OCI-LY7 (cell line): Measurements from ENCODE around the gene GRM4. TPM values are rescaled to one million over a fixed set of nuclear protein-coding genes. Genes with fewer than 3 reads are reported as not detected.
A peak's percentile ranks its signal among the peaks of the same experiment; 100 is the strongest.
"Not testable (repeated sequence)": the region's sequence is repeated elsewhere in the genome, so short reads cannot be mapped to it uniquely, and the experiment has no call there.

Experiments used
- BruUV-seq: library from RNA; stranded (reverse); fragments of 400-500 nt; replicated peaks from 2 replicates; lab custom pipeline; 2021; lab: Mats Ljungman, UMichigan
- CTCF ChIA-PET: fragments of 300-600 bp; sonication (Branson Sonifier 250); formaldehyde crosslinking; loops from one replicate; lab custom pipeline; 2022; ENCODE audit warnings: antibody characterized with exemption; ENCODE audit not compliant: unreplicated experiment; lab: Charles Lee
- POLR2A ChIA-PET: fragments of 300-600 bp; sonication (Branson Sonifier 250); formaldehyde crosslinking; loops from one replicate; lab custom pipeline; 2022; ENCODE audit warnings: antibody characterized with exemption; lab: Charles Lee
- DNase-seq: peaks from one replicate; pipeline ENCODE4 v3.0.0-alpha.2; 2015; ENCODE audit warnings: low spot score
- H2AFZ ChIP-seq: fragments of 200-600 bp; sonication (generic), shearing (Covaris generic); 2 replicates; pipeline ENCODE4 v1.6.1; 2014; ENCODE audit warnings: mild to moderate bottlenecking, antibody characterized with exemption, low read length, moderate library complexity
- H3K27ac ChIP-seq: fragments of 200-600 bp; sonication (generic); 2 replicates; pipeline ENCODE4 v1.5.1; 2014; ENCODE audit warnings: mixed run types, low read depth, mild to moderate bottlenecking, moderate library complexity, low read length, inconsistent platforms; ENCODE audit not compliant: poor library complexity, severe bottlenecking
- H3K36me3 ChIP-seq: fragments of 200-600 bp; sonication (generic); 2 replicates; pipeline ENCODE4 v1.6.1; 2014; ENCODE audit warnings: mild to moderate bottlenecking, antibody characterized with exemption, low read length, moderate library complexity, mixed read lengths; ENCODE audit not compliant: insufficient read depth
- H3K4me1 ChIP-seq: fragments of 200-600 bp; sonication (generic); 2 replicates; pipeline ENCODE4 v1.5.1; 2014; ENCODE audit warnings: mild to moderate bottlenecking, low read length; ENCODE audit not compliant: insufficient read depth, poor library complexity, severe bottlenecking
- H3K4me2 ChIP-seq: fragments of 200-600 bp; sonication (generic); 2 replicates; pipeline ENCODE4 v1.6.1; 2014; ENCODE audit warnings: mild to moderate bottlenecking, low read length
- H3K4me3 ChIP-seq: fragments of 200-600 bp; sonication (generic); 2 replicates; pipeline ENCODE4 v1.5.1; 2014; ENCODE audit warnings: mild to moderate bottlenecking, low read depth, low read length; ENCODE audit not compliant: poor library complexity, severe bottlenecking
- H3K79me2 ChIP-seq: fragments of 200-600 bp; sonication (generic); 2 replicates; pipeline ENCODE4 v1.6.1; 2016; ENCODE audit warnings: low read depth, mild to moderate bottlenecking, low read length, moderate library complexity, mixed read lengths; ENCODE audit not compliant: insufficient read depth
- H3K9me2 ChIP-seq: fragments of 200-600 bp; sonication (generic); 2 replicates; pipeline ENCODE4 v1.6.1; 2016; ENCODE audit warnings: mild to moderate bottlenecking, low read length, mixed read lengths; ENCODE audit not compliant: insufficient read depth
- H3K9me3 ChIP-seq: fragments of 200-600 bp; sonication (generic); 2 replicates; pipeline ENCODE4 v1.6.1; 2014; ENCODE audit warnings: mild to moderate bottlenecking, mixed run types, low read length, mixed read lengths
- H4K20me1 ChIP-seq: fragments of 200-600 bp; sonication (generic); 2 replicates; pipeline ENCODE4 v1.6.1; 2014; ENCODE audit warnings: mild to moderate bottlenecking, antibody characterized with exemption, low read length, moderate library complexity, mixed read lengths; ENCODE audit not compliant: insufficient read depth
- EZH2phosphoT487 ChIP-seq: fragments of 200-600 bp; sonication (generic); IDR thresholded peaks from 2 replicates; pipeline ENCODE4 v1.6.1; 2018; ENCODE audit warnings: low read depth, borderline replicate concordance, mild to moderate bottlenecking, mixed run types, antibody characterized with exemption, low read length, moderate library complexity, mixed read lengths
- intact Hi-C: fragments of 100-400 bp; cut with micrococcal nuclease; formaldehyde crosslinking; loops from one replicate; pipeline ENCODE4 v1.10.0; 2022; ENCODE audit not compliant: unreplicated experiment
- total RNA-seq, 2 experiments: library from RNA; depleted of rRNA in 1 of 2; stranded (reverse); fragments of >200 nt in 1 of 2; shearing (Covaris generic) in 1 of 2; gene quantifications; 2 replicates each; pipeline ENCODE4 v1.2.3, GENCODE V29; 2014 to 2022
- TF ChIP-seq, protein P1 (sequence below): fragments of 200-600 bp; sonication (generic); conservative IDR thresholded peaks from 2 replicates; pipeline ENCODE4 v1.5.1; 2014; ENCODE audit warnings: mild to moderate bottlenecking, antibody characterized with exemption, low read length, moderate library complexity, mixed read lengths

The GRM4 gene
- total RNA-seq, 2 experiments from 2014 or later: 0.73 to 1.3 TPM

DNA sequence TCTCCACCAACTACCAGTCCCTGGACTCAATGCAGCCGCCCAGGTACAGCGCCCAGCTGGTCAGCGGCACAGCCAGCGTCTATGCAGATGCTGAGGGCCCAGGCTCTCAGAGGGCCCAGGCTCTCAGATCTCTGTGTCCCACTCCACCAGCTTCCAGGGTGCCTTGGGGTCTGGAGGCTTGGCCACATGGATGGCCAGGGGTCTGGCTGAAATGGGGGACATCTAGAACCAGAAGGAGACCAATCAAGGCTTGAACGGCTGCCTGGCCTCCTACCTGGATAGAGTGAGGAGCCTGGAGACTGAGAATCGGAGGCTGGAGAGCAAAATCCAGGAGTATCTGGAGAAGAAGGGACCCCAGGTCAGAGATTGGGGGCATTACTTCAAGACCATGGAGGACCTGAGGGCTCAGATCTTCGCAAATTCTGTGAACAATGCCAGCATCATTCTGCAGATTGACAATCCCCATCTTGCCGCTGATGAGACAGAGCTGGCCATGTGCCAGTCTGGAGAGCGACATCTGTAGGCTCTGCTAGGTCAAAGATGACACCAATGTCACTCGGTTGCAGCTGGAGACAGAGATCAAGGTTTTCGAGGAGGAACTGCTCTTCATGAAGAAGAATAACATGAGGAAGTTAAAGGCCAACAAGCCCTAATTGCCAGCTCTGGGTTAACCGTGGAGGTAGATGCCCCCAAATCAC, 44.1 kb upstream of the GRM4 start:
- DNase-seq: peak; percentile 68
- H3K27ac ChIP-seq: no peak overlapping the region
- TF ChIP-seq EZH2phosphoT487: no peak
- TF ChIP-seq, protein P1, sequence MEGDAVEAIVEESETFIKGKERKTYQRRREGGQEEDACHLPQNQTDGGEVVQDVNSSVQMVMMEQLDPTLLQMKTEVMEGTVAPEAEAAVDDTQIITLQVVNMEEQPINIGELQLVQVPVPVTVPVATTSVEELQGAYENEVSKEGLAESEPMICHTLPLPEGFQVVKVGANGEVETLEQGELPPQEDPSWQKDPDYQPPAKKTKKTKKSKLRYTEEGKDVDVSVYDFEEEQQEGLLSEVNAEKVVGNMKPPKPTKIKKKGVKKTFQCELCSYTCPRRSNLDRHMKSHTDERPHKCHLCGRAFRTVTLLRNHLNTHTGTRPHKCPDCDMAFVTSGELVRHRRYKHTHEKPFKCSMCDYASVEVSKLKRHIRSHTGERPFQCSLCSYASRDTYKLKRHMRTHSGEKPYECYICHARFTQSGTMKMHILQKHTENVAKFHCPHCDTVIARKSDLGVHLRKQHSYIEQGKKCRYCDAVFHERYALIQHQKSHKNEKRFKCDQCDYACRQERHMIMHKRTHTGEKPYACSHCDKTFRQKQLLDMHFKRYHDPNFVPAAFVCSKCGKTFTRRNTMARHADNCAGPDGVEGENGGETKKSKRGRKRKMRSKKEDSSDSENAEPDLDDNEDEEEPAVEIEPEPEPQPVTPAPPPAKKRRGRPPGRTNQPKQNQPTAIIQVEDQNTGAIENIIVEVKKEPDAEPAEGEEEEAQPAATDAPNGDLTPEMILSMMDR: peak; percentile 64
- no peaks in the 10 kb centered on the region for H3K9me3 ChIP-seq
- H3K4me2 ChIP-seq: no peak overlapping the region
- no peaks in the 10 kb centered on the region for H3K9me2 ChIP-seq
- ChIA-PET POLR2A (interaction anchor here (0.6 kb wide), 1 partner anchor 26 kb away, joined by 3 read pairs; no protein-coding TSS in a partner anchor), CTCF (interaction anchor here (0.6 to 0.9 kb wide), 3 partner anchors 12 to 230 kb away, joined by 3 to 5 read pairs (median 4); partner anchors contain the start of gene HMGA1)
- no peak overlapping the region for H3K4me3 ChIP-seq
- H3K36me3 ChIP-seq: no peaks in the 10 kb centered on the region
- no peaks in the 10 kb centered on the region for H4K20me1 ChIP-seq
- H2AFZ ChIP-seq: peak overlapping the region; percentile 25
- BruUV-seq: no TSS peak
- H3K4me1 ChIP-seq: no peaks in the 10 kb centered on the region
- intact Hi-C loops: loop anchor here (1.0 kb wide), 1 partner anchor 27 kb away; no protein-coding TSS in a partner anchor
- H3K79me2 ChIP-seq: no peaks in the 10 kb centered on the region

DNA sequence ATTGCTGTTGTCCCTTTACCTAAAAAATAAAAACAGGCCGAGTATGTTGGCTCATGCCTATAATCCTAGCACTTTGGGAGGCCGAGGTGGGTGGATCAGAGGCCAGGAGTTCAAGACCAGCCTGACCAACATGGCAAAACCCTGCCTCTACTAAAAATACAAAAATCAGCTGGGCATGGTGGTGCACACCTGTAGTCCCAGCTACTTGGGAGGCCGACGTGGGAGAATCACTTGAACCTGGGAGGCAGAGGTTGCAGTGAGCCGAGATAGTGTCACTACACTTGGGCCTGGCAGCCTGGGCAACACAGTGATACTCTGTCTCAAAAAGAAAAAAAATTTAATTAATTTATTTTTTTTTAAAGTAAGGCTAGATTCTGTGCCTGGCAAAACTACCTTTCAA, 38.8 kb upstream of the GRM4 start:
- POLR2A ChIA-PET: not testable (repeated sequence)

DNA sequence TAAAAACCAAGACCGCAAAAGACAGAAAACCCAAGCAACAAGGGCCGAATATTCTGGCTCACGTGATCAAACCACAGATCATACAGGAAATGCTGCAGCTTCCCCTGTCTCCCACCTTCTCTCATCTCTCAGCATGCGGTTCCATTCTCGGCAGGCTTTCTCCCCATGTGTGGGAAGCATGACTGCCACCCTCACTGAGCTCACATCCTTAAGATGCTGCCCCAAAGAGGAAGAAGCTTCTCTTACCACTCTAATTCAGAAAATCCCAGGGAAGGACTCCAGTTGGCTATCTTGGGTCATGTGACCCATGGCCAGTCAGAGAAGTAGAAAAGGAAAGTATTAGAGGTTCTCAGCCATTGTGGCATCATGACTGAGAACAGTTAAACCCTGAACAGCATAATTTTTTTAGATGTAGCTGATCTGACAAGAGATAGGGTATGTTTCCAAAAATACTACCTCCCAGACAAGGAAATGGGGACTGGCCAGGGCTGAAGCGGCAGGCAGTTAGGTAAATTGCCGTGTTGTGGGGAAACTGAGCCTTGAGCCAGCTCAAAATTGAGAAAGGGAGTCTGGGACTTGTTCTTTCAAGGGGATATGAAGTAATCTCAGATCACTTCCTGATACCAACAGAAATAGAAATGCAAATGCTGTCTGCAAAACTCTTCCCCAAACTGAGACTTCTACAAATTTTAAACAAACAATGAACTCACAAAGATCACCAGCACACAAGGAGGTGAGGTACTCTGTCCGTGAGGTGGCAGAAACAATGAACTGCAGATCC, 37.1 kb upstream of the GRM4 start:
- H3K4me1 ChIP-seq: peaks cover 14% of the 10 kb centered on the region
- no peaks in the 10 kb centered on the region for H4K20me1 ChIP-seq
- no peaks in the 10 kb centered on the region for H3K36me3 ChIP-seq
- POLR2A ChIA-PET: interaction anchor here (0.5 kb wide), 1 partner anchor 54 kb away, joined by 3 read pairs; the partner anchor contains the start of gene HMGA1
- H3K9me2 ChIP-seq: no peaks in the 10 kb centered on the region
- peak overlapping the region; percentile 49 for H3K4me3 ChIP-seq
- H3K9me3 ChIP-seq: peaks cover 8% of the 10 kb centered on the region; the same call in 1 of the 2 replicates
- CTCF ChIA-PET: interaction anchor here (0.8 kb wide), 1 partner anchor 19 kb away, joined by 4 read pairs; no protein-coding TSS in a partner anchor
- BruUV-seq: no TSS peak
- peak overlapping the region; percentile 49 for H3K4me2 ChIP-seq
- intact Hi-C loops: no loop called here
- DNase-seq: peak; percentile 48
- H2AFZ ChIP-seq: peak overlapping the region; percentile 81
- H3K27ac ChIP-seq: peak overlapping the region; percentile 41
- TF ChIP-seq EZH2phosphoT487: no peak
- TF ChIP-seq, protein P1: no peak
- H3K79me2 ChIP-seq: no peaks in the 10 kb centered on the region

More for the DNA sequence above, 38.8 kb upstream of the GRM4 start:
- H3K4me2 ChIP-seq, H3K9me2 ChIP-seq, BruUV-seq, H3K4me3 ChIP-seq, H4K20me1 ChIP-seq, H3K79me2 ChIP-seq, H3K27ac ChIP-seq, CTCF ChIA-PET, H3K36me3 ChIP-seq, intact Hi-C loops, H2AFZ ChIP-seq, DNase-seq, H3K9me3 ChIP-seq: not testable (repeated sequence)
- peaks cover 14% of the 10 kb centered on the region for H3K4me1 ChIP-seq
